GM12878 (cell line): ENCODE data around the gene INSC. TPM values are rescaled to one million over a fixed set of nuclear protein-coding genes. Genes with fewer than 3 reads are reported as not detected.

Experiments
- ATAC-seq: fragments of 200-7000 bp; cut with Tn5 transposase; 3 replicates; pipeline ENCODE4 v1.9.1; 2020; ENCODE audit warnings: mild to moderate bottlenecking, moderate library complexity
- BruUV-seq: library from RNA; stranded (reverse); fragments of 400-500 nt; replicated peaks from 2 replicates; lab custom pipeline; 2021; lab: Mats Ljungman, UMichigan
- CTCF ChIA-PET: fragments of 300-600 bp; sonication (Branson Sonifier 250); formaldehyde crosslinking; extraction: SDS; loops from one replicate; lab custom pipeline; 2021; ENCODE audit warnings: inconsistent platforms; lab: Yijun Ruan, JAX
- POLR2A ChIA-PET: fragments of 350-600 bp; formaldehyde crosslinking; extraction: SDS; loops from one replicate; lab custom pipeline; 2021; ENCODE audit warnings: inconsistent platforms; lab: Charles Lee
- RAD21 ChIA-PET: fragments of 300-600 bp; sonication (Branson Sonifier 250); formaldehyde crosslinking; loops from one replicate; lab custom pipeline; 2023; ENCODE audit warnings: antibody characterized with exemption; ENCODE audit not compliant: unreplicated experiment; lab: Charles Lee
- SMC1A ChIA-PET: fragments of 300-600 bp; sonication (Branson Sonifier 250); formaldehyde crosslinking; loops from one replicate; lab custom pipeline; 2023; ENCODE audit not compliant: unreplicated experiment, uncharacterized antibody; lab: Charles Lee
- DNase-seq: peaks from one replicate; pipeline ENCODE4 v3.0.0-alpha.2; 2011; ENCODE audit warnings: low read depth, low spot score
- FAIRE-seq: peaks from 3 replicates; lab custom pipeline; 2011; peaks lifted over from hg19 to GRCh38; lab: Jason Lieb, UNC
- H2AFZ ChIP-seq: 2 replicates; pipeline ENCODE4 v1.6.0; 2011; ENCODE audit warnings: low read depth, low read length, control low read depth; ENCODE audit not compliant: control insufficient read depth
- H3K27ac ChIP-seq: 2 replicates; pipeline ENCODE4 v1.5.1; 2011; ENCODE audit warnings: control low read depth; ENCODE audit not compliant: control insufficient read depth, insufficient read depth
- H3K27me3 ChIP-seq, 2 experiments: replicated peaks in 1 of 2; 2 replicates each; pipeline versions ENCODE4 v1.6.0 to v1.6.1; 2011; ENCODE audit warnings: low read length in 1 of 2; ENCODE audit not compliant: control insufficient read depth in 2 of 2, insufficient read depth in 2 of 2
- H3K36me3 ChIP-seq, 2 experiments: 2 replicates each; pipeline ENCODE4 v1.5.1; 2011; ENCODE audit warnings: low read length in 1 of 2; ENCODE audit not compliant: control insufficient read depth in 2 of 2, insufficient read depth in 2 of 2
- H3K4me1 ChIP-seq: 2 replicates; pipeline ENCODE4 v1.6.1; 2011; ENCODE audit warnings: mild to moderate bottlenecking, low read length, moderate library complexity, mixed read lengths; ENCODE audit not compliant: control insufficient read depth, insufficient read depth
- H3K4me2 ChIP-seq: 2 replicates; pipeline ENCODE4 v1.6.0; 2011; ENCODE audit warnings: control low read depth; ENCODE audit not compliant: control insufficient read depth, insufficient read depth
- H3K4me3 ChIP-seq: fragments of 200-600 bp; sonication (generic); 2 replicates; pipeline ENCODE4 v1.5.1; 2016
- H3K79me2 ChIP-seq: 2 replicates; pipeline ENCODE4 v1.6.0; 2011; ENCODE audit warnings: low read length; ENCODE audit not compliant: control insufficient read depth, insufficient read depth
- H3K9ac ChIP-seq: 2 replicates; pipeline ENCODE4 v1.8.0; 2011; ENCODE audit warnings: low read length, control low read depth, mixed read lengths; ENCODE audit not compliant: control insufficient read depth, insufficient read depth
- H3K9me3 ChIP-seq: replicated peaks from 3 replicates; pipeline ENCODE4 v1.5.1; 2011; ENCODE audit warnings: mild to moderate bottlenecking, low read length; ENCODE audit not compliant: control insufficient read depth, insufficient read depth
- H4K20me1 ChIP-seq: 2 replicates; pipeline ENCODE4 v1.6.0; 2011; ENCODE audit not compliant: control insufficient read depth, insufficient read depth
- EED ChIP-seq: sonication (generic); IDR thresholded peaks from 2 replicates; pipeline ENCODE4 v1.6.1; 2016; ENCODE audit warnings: antibody characterized with exemption, low read depth
- ESRRA ChIP-seq: IDR thresholded peaks from 2 replicates; pipeline ENCODE4 v1.6.1; 2012; ENCODE audit warnings: mild to moderate bottlenecking, low read length, improper control_type of control experiment
- NFYA ChIP-seq: IDR thresholded peaks from 2 replicates; pipeline ENCODE4 v1.6.1; 2011; ENCODE audit warnings: low read depth, mild to moderate bottlenecking, low read length, improper control_type of control experiment, borderline replicate concordance
- SMAD1 ChIP-seq: fragments of 450-650 bp; IDR thresholded peaks from 2 replicates; pipeline ENCODE4 v1.6.1; 2018; ENCODE audit warnings: mild to moderate bottlenecking, low read depth; ENCODE audit not compliant: partially characterized antibody
- TBL1XR1 ChIP-seq: IDR thresholded peaks from 2 replicates; pipeline ENCODE4 v1.6.1; 2012; ENCODE audit warnings: low read depth, low read length, improper control_type of control experiment
- YBX1 ChIP-seq: fragments of 450-650 bp; IDR thresholded peaks from 2 replicates; pipeline ENCODE4 v1.6.1; 2016; ENCODE audit warnings: antibody characterized with exemption
- WGBS: methylation state at CpG from one replicate; pipeline ENCODE4 v1.1.6; 2016; ENCODE audit warnings: low lambda C conversion rate; ENCODE audit not compliant: insufficient replicate concordance, insufficient coverage; ENCODE audit errors: missing lambda C conversion rate; 5-methylcytosine and 5-hydroxymethylcytosine counted together
- in situ Hi-C: fragments of 300-500 bp; cut with MboI; formaldehyde crosslinking; loops from 9 replicates; pipeline ENCODE4 v1.14.3; 2018; ENCODE audit warnings: mixed read lengths
- intact Hi-C: fragments of 100-400 bp; cut with micrococcal nuclease; formaldehyde crosslinking; loops from one replicate; pipeline ENCODE4 v1.14.2; 2022; ENCODE audit not compliant: unreplicated experiment
- polyA plus RNA-seq, 11 experiments: library from polyadenylated mRNA; depleted of rRNA in 4 of 11; unstranded in 6 of 11; stranded (reverse) in 5 of 11; fragments of >200 nt; fragmentation: Nextera tagmentation in 4 of 11; fragmentation: Illumina TruSeq in 1 of 11; extraction: Ambion mirVana in 4 of 11; extraction: Trizol in 1 of 11; gene quantifications; 1 replicate in 1 of 11; 2 replicates in 10 of 11; pipeline versions ENCODE4 v1.2.1 to v1.2.3, GENCODE V29; 2011 to 2016; ENCODE audit warnings: inconsistent platforms in 2 of 11, missing spikeins in 2 of 11, low read depth in 1 of 11
- total RNA-seq, 4 experiments: library from RNA; depleted of rRNA in 3 of 4; stranded (reverse); fragments of >200 nt in 3 of 4; fragmentation: Illumina TruSeq in 1 of 4; extraction: Trizol in 1 of 4; gene quantifications; 2 replicates each; pipeline versions ENCODE4 v1.2.1 to v1.2.3, GENCODE V29; 2013 to 2021
- TF ChIP-seq, protein P1 (sequence below), 3 experiments: IDR thresholded peaks in 2 of 3; conservative IDR thresholded peaks in 1 of 3; 2 replicates each; pipeline ENCODE4 v1.5.1; 2011; ENCODE audit warnings: low read depth in 3 of 3, low read length in 3 of 3, mild to moderate bottlenecking in 3 of 3, control low read depth in 2 of 3, moderate library complexity in 2 of 3, inconsistent platforms in 1 of 3, mixed read lengths in 1 of 3; ENCODE audit not compliant: control insufficient read depth in 2 of 3, insufficient read depth in 1 of 3; ENCODE audit errors: extremely low read depth in 1 of 3

Gene INSC
- total and polyA plus RNA-seq, 10 of the 15 experiments (the other 5 are each of a cell fraction or from before 2014, with no cell fraction given): 0.13 to 0.33 TPM; not detected in 8

DNA sequence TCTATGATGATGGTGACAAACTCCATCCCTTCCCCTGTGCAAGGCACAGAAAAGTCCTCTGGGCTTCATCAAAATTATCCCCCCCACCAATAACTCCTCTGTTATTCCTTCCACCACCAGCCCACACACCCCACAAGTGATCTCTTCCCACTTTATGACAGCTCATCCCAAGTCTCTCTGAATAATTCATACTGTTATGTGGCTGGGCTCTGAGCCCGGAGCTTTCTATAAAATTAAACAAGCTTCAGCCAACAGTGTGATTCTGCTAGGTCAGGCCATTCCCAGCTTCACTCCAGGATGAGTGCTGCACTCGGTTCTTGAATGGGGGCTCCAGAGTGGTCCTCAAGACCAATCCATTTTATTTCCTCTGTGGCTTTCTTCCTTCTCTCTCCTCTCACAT, 83.0 kb downstream of the INSC start:
- in situ Hi-C loops (loop anchor here (5.0 kb wide), 1 partner anchor 95 kb away; no protein-coding TSS in a partner anchor), intact Hi-C loops (no loop called here)
- H3K9me3 ChIP-seq: no peaks in the 10 kb centered on the region
- ChIA-PET SMC1A (no interaction called here), POLR2A (no interaction called here), RAD21 (no interaction called here), CTCF (interaction anchor here (1.6 to 2.1 kb wide), 2 partner anchors 95 to 97 kb away, joined by 4 to 7 read pairs; no protein-coding TSS in a partner anchor)
- no peaks in the 10 kb centered on the region for H3K36me3 ChIP-seq
- no TSS peak for BruUV-seq
- no peak overlapping the region for H3K27ac ChIP-seq
- ATAC-seq: no peak
- no peak for DNase-seq
- H3K4me1 ChIP-seq: no peaks in the 10 kb centered on the region
- no peaks in the 10 kb centered on the region for H4K20me1 ChIP-seq
- no peak overlapping the region for H2AFZ ChIP-seq
- no peaks in the 10 kb centered on the region for H3K79me2 ChIP-seq
- no peak for FAIRE-seq
- H3K27me3 ChIP-seq: no peaks in the 10 kb centered on the region
- no peak overlapping the region for H3K9ac ChIP-seq
- WGBS: 8% methylated on average over 2 of the region's 2 CpGs
- H3K4me3 ChIP-seq: no peak overlapping the region
- TF ChIP-seq TBL1XR1 (no peak), SMAD1 (no peak), YBX1 (no peak), EED (no peak), ESRRA (no peak), NFYA (no peak)
- TF ChIP-seq, protein P1, sequence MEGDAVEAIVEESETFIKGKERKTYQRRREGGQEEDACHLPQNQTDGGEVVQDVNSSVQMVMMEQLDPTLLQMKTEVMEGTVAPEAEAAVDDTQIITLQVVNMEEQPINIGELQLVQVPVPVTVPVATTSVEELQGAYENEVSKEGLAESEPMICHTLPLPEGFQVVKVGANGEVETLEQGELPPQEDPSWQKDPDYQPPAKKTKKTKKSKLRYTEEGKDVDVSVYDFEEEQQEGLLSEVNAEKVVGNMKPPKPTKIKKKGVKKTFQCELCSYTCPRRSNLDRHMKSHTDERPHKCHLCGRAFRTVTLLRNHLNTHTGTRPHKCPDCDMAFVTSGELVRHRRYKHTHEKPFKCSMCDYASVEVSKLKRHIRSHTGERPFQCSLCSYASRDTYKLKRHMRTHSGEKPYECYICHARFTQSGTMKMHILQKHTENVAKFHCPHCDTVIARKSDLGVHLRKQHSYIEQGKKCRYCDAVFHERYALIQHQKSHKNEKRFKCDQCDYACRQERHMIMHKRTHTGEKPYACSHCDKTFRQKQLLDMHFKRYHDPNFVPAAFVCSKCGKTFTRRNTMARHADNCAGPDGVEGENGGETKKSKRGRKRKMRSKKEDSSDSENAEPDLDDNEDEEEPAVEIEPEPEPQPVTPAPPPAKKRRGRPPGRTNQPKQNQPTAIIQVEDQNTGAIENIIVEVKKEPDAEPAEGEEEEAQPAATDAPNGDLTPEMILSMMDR (IDR thresholded peaks at IDR 0.05 in 2 of 3, conservative IDR thresholded peaks at IDR 0.05 in 1 of 3; ENCODE audit: control insufficient read depth in 2 of 3, extremely low read depth in 1 of 3, insufficient read depth in 1 of 3, low read depth in 3 of 3, low read length in 3 of 3): no peak
- no peak overlapping the region for H3K4me2 ChIP-seq
